Measurements from ENCODE around the gene AP1B1. TPM values are rescaled to one million over a fixed set of nuclear protein-coding genes. Genes with fewer than 3 reads are reported as not detected.

Gene AP1B1
- total and polyA plus RNA-seq, 2 donors (not counting 1 experiment from before 2014, with no cell fraction given): 44.1 to 45.6 TPM

DNA sequence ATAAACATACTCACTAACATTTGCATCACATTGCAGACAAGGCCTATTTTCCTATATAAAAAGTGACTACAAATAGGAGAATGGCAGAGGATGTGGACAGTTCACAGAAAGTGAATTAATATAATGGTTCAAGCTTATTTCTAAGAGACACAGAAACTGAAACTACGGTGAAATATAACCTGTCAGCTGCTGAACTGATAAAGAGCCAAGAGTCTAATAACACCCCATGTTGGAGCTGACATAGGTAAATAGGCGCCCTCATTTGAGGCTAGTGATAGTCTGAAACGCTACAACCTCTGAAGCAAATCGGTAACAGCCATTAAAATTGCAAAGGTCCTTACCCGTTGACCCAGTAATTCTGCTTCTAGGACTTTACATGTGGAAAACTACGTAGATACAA lies 14.0 kb downstream of the AP1B1 start:
- DNase-seq (ENCODE audit: low read depth in 2 of 2): no peak
- H3K9me3 ChIP-seq (ENCODE audit: control insufficient read depth, insufficient read depth, low read depth, low read length): no peaks in the 10 kb centered on the region
- no peaks in the 10 kb centered on the region for H3K36me3 ChIP-seq (ENCODE audit: control insufficient read depth, insufficient read depth, low read length)
- H3K4me2 ChIP-seq (ENCODE audit: extremely low read depth, insufficient read depth, low read length): no peak overlapping the region
- no peak overlapping the region for H3K4me3 ChIP-seq (replicated peaks in 1 of 4; ENCODE audit: control extremely low read depth in 1 of 4, insufficient read depth in 1 of 4, low read depth in 3 of 4, low read length in 4 of 4)
- H3K27ac ChIP-seq (ENCODE audit: insufficient read depth, low read length): no peak overlapping the region
- no peaks in the 10 kb centered on the region for H3K27me3 ChIP-seq (ENCODE audit: control insufficient read depth, insufficient read depth, low read length)
- no peak overlapping the region for H3K9ac ChIP-seq (ENCODE audit: insufficient read depth, low read length)
- no peaks in the 10 kb centered on the region for H3K79me2 ChIP-seq (ENCODE audit: control insufficient read depth, insufficient read depth, low read length)
- TF ChIP-seq, protein P1, sequence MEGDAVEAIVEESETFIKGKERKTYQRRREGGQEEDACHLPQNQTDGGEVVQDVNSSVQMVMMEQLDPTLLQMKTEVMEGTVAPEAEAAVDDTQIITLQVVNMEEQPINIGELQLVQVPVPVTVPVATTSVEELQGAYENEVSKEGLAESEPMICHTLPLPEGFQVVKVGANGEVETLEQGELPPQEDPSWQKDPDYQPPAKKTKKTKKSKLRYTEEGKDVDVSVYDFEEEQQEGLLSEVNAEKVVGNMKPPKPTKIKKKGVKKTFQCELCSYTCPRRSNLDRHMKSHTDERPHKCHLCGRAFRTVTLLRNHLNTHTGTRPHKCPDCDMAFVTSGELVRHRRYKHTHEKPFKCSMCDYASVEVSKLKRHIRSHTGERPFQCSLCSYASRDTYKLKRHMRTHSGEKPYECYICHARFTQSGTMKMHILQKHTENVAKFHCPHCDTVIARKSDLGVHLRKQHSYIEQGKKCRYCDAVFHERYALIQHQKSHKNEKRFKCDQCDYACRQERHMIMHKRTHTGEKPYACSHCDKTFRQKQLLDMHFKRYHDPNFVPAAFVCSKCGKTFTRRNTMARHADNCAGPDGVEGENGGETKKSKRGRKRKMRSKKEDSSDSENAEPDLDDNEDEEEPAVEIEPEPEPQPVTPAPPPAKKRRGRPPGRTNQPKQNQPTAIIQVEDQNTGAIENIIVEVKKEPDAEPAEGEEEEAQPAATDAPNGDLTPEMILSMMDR (conservative IDR thresholded peaks at IDR 0.05 in 1 of 2, IDR thresholded peaks at IDR 0.05 in 1 of 2; ENCODE audit: low read depth in 1 of 2, low read length in 2 of 2): no peak
- no peak for TF ChIP-seq EZH2 (IDR thresholded peaks at IDR 0.05; ENCODE audit: low read length, missing control alignments)
- H3K4me1 ChIP-seq (ENCODE audit: control insufficient read depth, extremely low read depth, insufficient read depth, low read length): no peaks in the 10 kb centered on the region
- no peak overlapping the region for H2AFZ ChIP-seq (ENCODE audit: low read length)
- no peaks in the 10 kb centered on the region for H4K20me1 ChIP-seq (ENCODE audit: control insufficient read depth, extremely low read depth, insufficient read depth, low read length)

DNA sequence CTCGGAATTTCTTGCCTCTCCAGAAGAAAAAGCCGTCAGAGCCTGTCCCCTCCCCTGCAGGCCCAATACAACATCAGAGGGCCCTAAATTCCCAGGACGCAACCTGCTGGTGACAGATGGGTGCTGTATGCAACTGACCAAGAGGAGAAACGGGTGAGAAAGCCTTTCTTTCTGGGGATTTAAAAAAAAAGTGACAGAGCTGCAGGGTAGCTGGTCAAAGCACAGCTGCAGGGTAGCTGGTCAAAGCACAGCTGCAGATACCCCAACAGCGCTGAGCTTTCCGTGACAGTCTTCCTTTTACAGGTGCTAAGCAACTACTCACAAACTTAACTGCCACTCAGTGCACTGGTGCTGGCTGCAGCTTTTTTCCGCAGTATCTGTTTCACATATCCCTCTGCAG lies 17.8 kb downstream of the AP1B1 start:
- Histone ChIP-seq H3K4me2 (ENCODE audit: extremely low read depth, insufficient read depth, low read length) (no peak overlapping the region), H2AFZ (ENCODE audit: low read length) (no peak overlapping the region), H3K9ac (ENCODE audit: insufficient read depth, low read length) (no peak overlapping the region), H3K36me3 (ENCODE audit: control insufficient read depth, insufficient read depth, low read length) (no peaks in the 10 kb centered on the region), H3K79me2 (ENCODE audit: control insufficient read depth, insufficient read depth, low read length) (no peaks in the 10 kb centered on the region), H3K4me1 (ENCODE audit: control insufficient read depth, extremely low read depth, insufficient read depth, low read length) (no peaks in the 10 kb centered on the region), H3K27me3 (ENCODE audit: control insufficient read depth, insufficient read depth, low read length) (no peaks in the 10 kb centered on the region), H3K27ac (ENCODE audit: insufficient read depth, low read length) (no peak overlapping the region), H3K9me3 (ENCODE audit: control insufficient read depth, insufficient read depth, low read depth, low read length) (no peaks in the 10 kb centered on the region), H3K4me3 (replicated peaks in 1 of 4; ENCODE audit: control extremely low read depth in 1 of 4, insufficient read depth in 1 of 4, low read depth in 3 of 4, low read length in 4 of 4) (no peak overlapping the region), H4K20me1 (ENCODE audit: control insufficient read depth, extremely low read depth, insufficient read depth, low read length) (no peaks in the 10 kb centered on the region)
- no peak for TF ChIP-seq EZH2 (IDR thresholded peaks at IDR 0.05; ENCODE audit: low read length, missing control alignments)
- TF ChIP-seq, protein P1 (conservative IDR thresholded peaks at IDR 0.05 in 1 of 2, IDR thresholded peaks at IDR 0.05 in 1 of 2; ENCODE audit: low read depth in 1 of 2, low read length in 2 of 2): no peak
- no peak for DNase-seq (ENCODE audit: low read depth in 2 of 2)

DNA sequence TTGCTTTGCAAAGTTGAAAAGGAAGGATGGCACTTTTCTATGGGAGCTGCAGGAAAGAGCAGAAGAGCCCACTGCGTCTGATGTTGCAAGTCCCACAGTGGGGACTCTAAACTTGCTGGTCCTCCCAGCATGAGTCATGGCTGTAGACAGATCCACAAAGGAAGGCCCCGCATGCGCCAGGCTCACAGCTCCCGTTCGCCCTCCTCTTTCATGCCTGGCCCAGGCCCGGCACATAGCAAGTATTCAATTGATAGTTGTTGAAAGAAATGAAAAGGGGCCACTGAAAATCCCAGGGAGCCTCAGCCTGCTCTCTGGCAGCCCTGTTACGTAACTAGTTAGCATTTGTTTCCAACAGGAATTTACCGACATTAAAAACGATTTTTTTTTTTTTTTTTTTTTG lies 18.9 kb downstream of the AP1B1 start:
- H3K4me2 ChIP-seq (ENCODE audit: extremely low read depth, insufficient read depth, low read length): peak overlapping the region; percentile 8
- H3K4me1 ChIP-seq (ENCODE audit: control insufficient read depth, extremely low read depth, insufficient read depth, low read length): no peaks in the 10 kb centered on the region
- no peaks in the 10 kb centered on the region for H3K79me2 ChIP-seq (ENCODE audit: control insufficient read depth, insufficient read depth, low read length)
- no peak overlapping the region for H2AFZ ChIP-seq (ENCODE audit: low read length)
- no peaks in the 10 kb centered on the region for H4K20me1 ChIP-seq (ENCODE audit: control insufficient read depth, extremely low read depth, insufficient read depth, low read length)
- H3K36me3 ChIP-seq (ENCODE audit: control insufficient read depth, insufficient read depth, low read length): no peaks in the 10 kb centered on the region
- DNase-seq (ENCODE audit: low read depth in 2 of 2): peak; percentile 66 to 87
- H3K27ac ChIP-seq (ENCODE audit: insufficient read depth, low read length): no peak overlapping the region
- no peaks in the 10 kb centered on the region for H3K27me3 ChIP-seq (ENCODE audit: control insufficient read depth, insufficient read depth, low read length)
- H3K4me3 ChIP-seq (replicated peaks in 1 of 4; ENCODE audit: control extremely low read depth in 1 of 4, insufficient read depth in 1 of 4, low read depth in 3 of 4, low read length in 4 of 4): no peak overlapping the region
- no peaks in the 10 kb centered on the region for H3K9me3 ChIP-seq (ENCODE audit: control insufficient read depth, insufficient read depth, low read depth, low read length)
- no peak for TF ChIP-seq EZH2 (IDR thresholded peaks at IDR 0.05; ENCODE audit: low read length, missing control alignments)
- TF ChIP-seq, protein P1 (conservative IDR thresholded peaks at IDR 0.05 in 1 of 2, IDR thresholded peaks at IDR 0.05 in 1 of 2; ENCODE audit: low read depth in 1 of 2, low read length in 2 of 2): no peak
- no peak overlapping the region for H3K9ac ChIP-seq (ENCODE audit: insufficient read depth, low read length)
